ENCODE measurements around the gene ARHGEF40.

The ARHGEF40 gene

GRCh38 chr14:21077672-21078071 is 7.6 kb downstream of the ARHGEF40 start:
- Histone ChIP-seq H3K4me2 (ENCODE audit: low read length) (0 out of 2 replicates have a peak overlapping the region, but pooled peaks have one; percentile 20), H3K79me2 (ENCODE audit: low read length) (no peaks in the 10 kb centered on the region), H3K36me3 (replicated peaks; ENCODE audit: low read depth, low read length) (peaks cover 19% of the 10 kb centered on the region)

GRCh38 chr14:21078287-21078686 is 8.2 kb downstream of the ARHGEF40 start:
- no peak for TF ChIP-seq EZH2phosphoT487 (IDR thresholded peaks at IDR 0.05; ENCODE audit: low read depth)
- TF ChIP-seq CTCF (IDR thresholded peaks at IDR 0.05; ENCODE audit: low read depth, low read length) = no peak
- Histone ChIP-seq H3K9ac (ENCODE audit: low read length) (no peak overlapping the region), H3K79me2 (ENCODE audit: low read length) (no peaks in the 10 kb centered on the region), H2AFZ (ENCODE audit: low read depth, low read length) (no peak overlapping the region), H4K20me1 (ENCODE audit: insufficient read depth, low read length) (no peaks in the 10 kb centered on the region), H3K4me3 (ENCODE audit: low read length) (no peak overlapping the region), H3K9me3 (ENCODE audit: insufficient read depth, low read length) (no peaks in the 10 kb centered on the region), H3K4me1 (ENCODE audit: low read length) (peaks cover 8% of the 10 kb centered on the region), H3K27me3 (ENCODE audit: low read depth, low read length) (no peaks in the 10 kb centered on the region), H3K27ac (ENCODE audit: low read length) (no peak overlapping the region), H3K36me3 (replicated peaks; ENCODE audit: low read depth, low read length) (peaks cover 22% of the 10 kb centered on the region), H3K4me2 (ENCODE audit: low read length) (no peak overlapping the region)

More at GRCh38 chr14:21077672-21078071, 7.6 kb downstream of the ARHGEF40 start:
- TF ChIP-seq CTCF (IDR thresholded peaks at IDR 0.05; ENCODE audit: low read depth, low read length) (no peak), EZH2phosphoT487 (IDR thresholded peaks at IDR 0.05; ENCODE audit: low read depth) (no peak)
- Histone ChIP-seq H3K27me3 (ENCODE audit: low read depth, low read length) (no peaks in the 10 kb centered on the region), H4K20me1 (ENCODE audit: insufficient read depth, low read length) (no peaks in the 10 kb centered on the region), H3K4me3 (ENCODE audit: low read length) (no peak overlapping the region), H3K27ac (ENCODE audit: low read length) (no peak overlapping the region), H3K9me3 (ENCODE audit: insufficient read depth, low read length) (no peaks in the 10 kb centered on the region), H2AFZ (ENCODE audit: low read depth, low read length) (no peak overlapping the region), H3K9ac (ENCODE audit: low read length) (no peak overlapping the region), H3K4me1 (ENCODE audit: low read length) (peaks cover 9% of the 10 kb centered on the region)

- no peaks in the 10 kb centered on the region for H3K79me2 ChIP-seq (ENCODE audit: low read length)
- peaks cover 8% of the 10 kb centered on the region for H3K4me1 ChIP-seq (ENCODE audit: low read length)
- H3K27me3 ChIP-seq (ENCODE audit: low read depth, low read length) = no peaks in the 10 kb centered on the region
- TF ChIP-seq EZH2phosphoT487 (IDR thresholded peaks at IDR 0.05; ENCODE audit: low read depth) (no peak), CTCF (IDR thresholded peaks at IDR 0.05; ENCODE audit: low read depth, low read length) (no peak)
- H3K4me3 ChIP-seq (ENCODE audit: low read length) = no peak overlapping the region
- H3K36me3 ChIP-seq (replicated peaks; ENCODE audit: low read depth, low read length) = peaks cover 22% of the 10 kb centered on the region
- H3K9me3 ChIP-seq (ENCODE audit: insufficient read depth, low read length) = no peaks in the 10 kb centered on the region
- H4K20me1 ChIP-seq (ENCODE audit: insufficient read depth, low read length) = no peaks in the 10 kb centered on the region
- no peak overlapping the region for H3K4me2 ChIP-seq (ENCODE audit: low read length)
- H2AFZ ChIP-seq (ENCODE audit: low read depth, low read length) = no peak overlapping the region
- no peak overlapping the region for H3K9ac ChIP-seq (ENCODE audit: low read length)
- no peak overlapping the region for H3K27ac ChIP-seq (ENCODE audit: low read length)
Measured at GRCh38 chr14:21078726-21079125, 8.6 kb downstream of the ARHGEF40 start.

- no peak overlapping the region for H3K27ac ChIP-seq (ENCODE audit: low read length)
Measured at GRCh38 chr14:21081521-21082142, 11.5 kb downstream of the ARHGEF40 start.

More at GRCh38 chr14:21081521-21082142, 11.5 kb downstream of the ARHGEF40 start:
- no peak overlapping the region for H3K9ac ChIP-seq (ENCODE audit: low read length)
- no peaks in the 10 kb centered on the region for H4K20me1 ChIP-seq (ENCODE audit: insufficient read depth, low read length)
- H3K4me1 ChIP-seq (ENCODE audit: low read length) = peaks cover 8% of the 10 kb centered on the region
- H3K27me3 ChIP-seq (ENCODE audit: low read depth, low read length) = no peaks in the 10 kb centered on the region
- no peaks in the 10 kb centered on the region for H3K79me2 ChIP-seq (ENCODE audit: low read length)
- H3K9me3 ChIP-seq (ENCODE audit: insufficient read depth, low read length) = no peaks in the 10 kb centered on the region
- no peak overlapping the region for H3K4me2 ChIP-seq (ENCODE audit: low read length)
- H3K4me3 ChIP-seq (ENCODE audit: low read length) = no peak overlapping the region
- no peak for TF ChIP-seq CTCF (IDR thresholded peaks at IDR 0.05; ENCODE audit: low read depth, low read length)
- TF ChIP-seq EZH2phosphoT487 (IDR thresholded peaks at IDR 0.05; ENCODE audit: low read depth) = no peak
- H3K36me3 ChIP-seq (replicated peaks; ENCODE audit: low read depth, low read length) = peaks cover 29% of the 10 kb centered on the region
- no peak overlapping the region for H2AFZ ChIP-seq (ENCODE audit: low read depth, low read length)
